Inferior parietal cortex (tissue), 1 donor: ENCODE measurements around the gene KCNJ15.

Experiments
- DNase-seq: peaks from one replicate; pipeline ENCODE4 v3.0.0-alpha.2; 2016; ENCODE audit errors: extremely low spot score

KCNJ15 gene

GRCh38 chr21:38267991-38268863, 11.4 kb downstream of the KCNJ15 start:
- no peak for DNase-seq

- DNase-seq: no peak
Measured at GRCh38 chr21:38268864-38269575, 12.2 kb downstream of the KCNJ15 start.

- DNase-seq: no peak
Measured at GRCh38 chr21:38269576-38269936, 12.8 kb downstream of the KCNJ15 start.

- DNase-seq: no peak
Measured at GRCh38 chr21:38272215-38272614, 15.4 kb downstream of the KCNJ15 start.

- DNase-seq: no peak
Measured at GRCh38 chr21:38273745-38274542, 17.2 kb downstream of the KCNJ15 start.

GRCh38 chr21:38277501-38278131, 20.8 kb downstream of the KCNJ15 start:
- DNase-seq: no peak

GRCh38 chr21:38280454-38280853, 23.7 kb downstream of the KCNJ15 start:
- no peak for DNase-seq

- DNase-seq: no peak
Measured at GRCh38 chr21:38280867-38281266, 24.1 kb downstream of the KCNJ15 start.

GRCh38 chr21:38282921-38283320, 26.1 kb downstream of the KCNJ15 start:
- DNase-seq: no peak

- DNase-seq: no peak
Measured at GRCh38 chr21:38284216-38284615, 27.4 kb downstream of the KCNJ15 start.

- no peak for DNase-seq
Measured at GRCh38 chr21:38286739-38287471, 30.1 kb downstream of the KCNJ15 start.

- no peak for DNase-seq
Measured at GRCh38 chr21:38287476-38287875, 30.7 kb downstream of the KCNJ15 start.

- DNase-seq: no peak
Measured at GRCh38 chr21:38289705-38290485, 33.1 kb downstream of the KCNJ15 start.

GRCh38 chr21:38290809-38291208, 34.0 kb downstream of the KCNJ15 start:
- DNase-seq: no peak

GRCh38 chr21:38291874-38292273, 35.1 kb downstream of the KCNJ15 start:
- no peak for DNase-seq

- no peak for DNase-seq
Measured at GRCh38 chr21:38293113-38293512, 36.3 kb downstream of the KCNJ15 start.

GRCh38 chr21:38293765-38294164, 37.0 kb downstream of the KCNJ15 start:
- no peak for DNase-seq

- DNase-seq: no peak
Measured at GRCh38 chr21:38294609-38295008, 37.8 kb downstream of the KCNJ15 start.

- no peak for DNase-seq
Measured at GRCh38 chr21:38295997-38296764, 39.4 kb downstream of the KCNJ15 start.
